ENCODE data around the gene SMARCC2.

DNA sequence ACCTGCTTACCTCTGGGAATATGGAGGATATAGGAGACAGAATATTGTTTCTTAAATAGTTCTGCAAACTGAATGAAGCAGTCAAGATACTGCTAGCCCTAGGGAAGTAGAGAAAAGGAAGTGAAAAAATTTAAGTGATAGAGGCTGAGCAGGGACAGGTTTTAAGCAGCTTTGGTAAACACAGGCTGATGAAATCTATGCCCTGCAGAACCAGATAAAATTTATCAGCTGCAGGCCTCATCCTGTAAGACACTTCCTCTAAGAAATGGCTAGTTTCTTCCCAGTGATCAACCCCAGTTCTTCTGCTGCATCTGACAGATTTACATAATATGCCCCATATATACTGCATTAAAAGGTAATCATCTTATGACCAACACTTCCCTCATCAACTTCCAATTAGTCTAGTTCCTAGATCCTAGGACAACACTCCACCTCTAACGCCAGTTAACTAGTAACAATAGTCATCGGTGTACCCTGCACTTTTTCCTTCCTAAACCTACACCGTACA, 62.5 kb downstream of the SMARCC2 start:
- no peak for TF ChIP-seq EZH2 (IDR thresholded peaks at IDR 0.05)
- no peak for TF ChIP-seq POLR2AphosphoS5 (IDR thresholded peaks at IDR 0.05; ENCODE audit: borderline replicate concordance, low read depth, low read length)
